Parathyroid adenoma (tissue), 2 donors: ENCODE data around the gene LGR5.

Source experiments
- H2AFZ ChIP-seq: fragments of 300-600 bp; sonication (generic); one replicate; pipeline ENCODE4 v1.7.0; 2017; ENCODE audit warnings: antibody characterized with exemption, mild to moderate bottlenecking
- H3K27ac ChIP-seq: fragments of 300-600 bp; sonication (generic); one replicate; pipeline ENCODE4 v1.7.0; 2017
- H3K27me3 ChIP-seq: fragments of 300-600 bp; sonication (generic); one replicate; pipeline ENCODE4 v1.7.0; 2017; ENCODE audit warnings: low read length; ENCODE audit not compliant: control insufficient read depth, insufficient read depth
- H3K36me3 ChIP-seq: fragments of 300-600 bp; sonication (generic); one replicate; pipeline ENCODE4 v1.7.0; 2017; ENCODE audit warnings: low read length; ENCODE audit not compliant: control insufficient read depth, insufficient read depth
- H3K4me1 ChIP-seq: fragments of 300-600 bp; sonication (generic); one replicate; pipeline ENCODE4 v1.7.0; 2017; ENCODE audit warnings: control low read depth
- H3K4me2 ChIP-seq: fragments of 300-600 bp; sonication (generic); one replicate; pipeline ENCODE4 v1.7.0; 2017; ENCODE audit warnings: low read length
- H3K4me3 ChIP-seq: fragments of 300-600 bp; sonication (generic); one replicate; pipeline ENCODE4 v1.7.0; 2017; ENCODE audit warnings: low read depth, low read length
- H3K79me2 ChIP-seq: fragments of 300-600 bp; sonication (generic); one replicate; pipeline ENCODE4 v1.7.0; 2017; ENCODE audit warnings: control low read depth
- H3K9ac ChIP-seq: fragments of 300-600 bp; sonication (generic); one replicate; pipeline ENCODE4 v1.7.0; 2017; ENCODE audit warnings: mild to moderate bottlenecking
- H3K9me3 ChIP-seq: fragments of 300-600 bp; sonication (generic); one replicate; pipeline ENCODE4 v1.7.0; 2017; ENCODE audit warnings: low read length; ENCODE audit not compliant: control insufficient read depth
- CTCF ChIP-seq: fragments of 300-600 bp; sonication (generic); IDR thresholded peaks from one replicate; pipeline ENCODE4 v1.7.0; 2017; ENCODE audit warnings: antibody characterized with exemption, mild to moderate bottlenecking
- donor health status: primary hyperparathyroidism.

LGR5 gene

GRCh38 chr12:71460850-71461609 lies 21.4 kb downstream of the LGR5 start:
- H3K4me1 ChIP-seq, result no peaks in the 10 kb centered on the region
- H2AFZ ChIP-seq, result no peak overlapping the region
- no peak for TF ChIP-seq CTCF
- no peak overlapping the region for H3K27ac ChIP-seq
- H3K27me3 ChIP-seq, result no peaks in the 10 kb centered on the region
- H3K36me3 ChIP-seq, result no peaks in the 10 kb centered on the region
- no peak overlapping the region for H3K4me2 ChIP-seq
- no peak overlapping the region for H3K9ac ChIP-seq
- H3K79me2 ChIP-seq, result no peaks in the 10 kb centered on the region
- no peak overlapping the region for H3K4me3 ChIP-seq
- H3K9me3 ChIP-seq, result no peaks in the 10 kb centered on the region

- Histone ChIP-seq H3K9me3 (no peaks in the 10 kb centered on the region), H3K4me2 (no peak overlapping the region), H3K4me1 (no peaks in the 10 kb centered on the region), H3K4me3 (no peak overlapping the region), H3K27ac (no peak overlapping the region), H3K36me3 (no peaks in the 10 kb centered on the region), H3K27me3 (no peaks in the 10 kb centered on the region), H3K9ac (no peak overlapping the region), H2AFZ (no peak overlapping the region), H3K79me2 (no peaks in the 10 kb centered on the region)
- no peak for TF ChIP-seq CTCF
Observed at GRCh38 chr12:71461787-71462328, 22.3 kb downstream of the LGR5 start.

- Histone ChIP-seq H3K4me2 (no peak overlapping the region), H3K4me3 (no peak overlapping the region), H3K79me2 (no peaks in the 10 kb centered on the region), H3K36me3 (no peaks in the 10 kb centered on the region), H3K4me1 (no peaks in the 10 kb centered on the region), H3K9me3 (no peaks in the 10 kb centered on the region), H3K27ac (no peak overlapping the region), H3K27me3 (no peaks in the 10 kb centered on the region), H3K9ac (no peak overlapping the region), H2AFZ (no peak overlapping the region)
- TF ChIP-seq CTCF, result no peak
Observed at GRCh38 chr12:71465796-71466195, 26.2 kb downstream of the LGR5 start.

- H3K9ac ChIP-seq, result no peak overlapping the region
- H3K4me2 ChIP-seq, result no peak overlapping the region
- no peaks in the 10 kb centered on the region for H3K27me3 ChIP-seq
- H3K4me3 ChIP-seq, result no peak overlapping the region
- no peak overlapping the region for H2AFZ ChIP-seq
- H3K9me3 ChIP-seq, result no peaks in the 10 kb centered on the region
- no peaks in the 10 kb centered on the region for H3K4me1 ChIP-seq
- no peaks in the 10 kb centered on the region for H3K79me2 ChIP-seq
- H3K36me3 ChIP-seq, result no peaks in the 10 kb centered on the region
- no peak overlapping the region for H3K27ac ChIP-seq
- no peak for TF ChIP-seq CTCF
Observed at GRCh38 chr12:71469258-71469750, 29.7 kb downstream of the LGR5 start.
